ENCODE results near the gene DNAH8.

GRCh38 chr6:38852215-38852614, 137.1 kb downstream of the DNAH8 start:
- TF ChIP-seq CTCF (conservative IDR thresholded peaks at IDR 0.05 in 1 of 2, IDR thresholded peaks at IDR 0.05 in 1 of 2; ENCODE audit: extremely low read depth in 1 of 2, insufficient read depth in 1 of 2, low read depth in 1 of 2, low read length in 2 of 2): no peak
- no peak for TF ChIP-seq EZH2 (IDR thresholded peaks at IDR 0.05; ENCODE audit: borderline replicate concordance, low read length)
